Astrocyte (in vitro differentiated cells and primary cell): Measurements from ENCODE around the gene HAGHL.

Experiments used
- CTCF ChIP-seq: IDR thresholded peaks from 2 replicates; pipeline ENCODE4 v1.5.1; 2011; ENCODE audit warnings: low read depth, mild to moderate bottlenecking, inconsistent platforms, low read length, moderate library complexity; ENCODE audit not compliant: insufficient read depth
- EZH2 ChIP-seq: IDR thresholded peaks from 2 replicates; pipeline ENCODE4 v1.6.1; 2012; ENCODE audit warnings: mild to moderate bottlenecking, low read length, inconsistent platforms; ENCODE audit not compliant: insufficient read depth

GRCh38 chr16:770411-770810 lies 43.5 kb downstream of the HAGHL start:
- no peak for TF ChIP-seq CTCF
- no peak for TF ChIP-seq EZH2
